Activated CD4-positive, alpha-beta memory T cell treated with anti-CD3 and anti-CD28 coated beads for 36 hours (primary cell): ENCODE results near the gene KIF2A. TPM values are rescaled to one million over a fixed set of nuclear protein-coding genes. Genes with fewer than 3 reads are reported as not detected.
A peak's percentile ranks its signal among the peaks of the same experiment; 100 is the strongest.
"Not testable (repeated sequence)": the region's sequence is repeated elsewhere in the genome, so short reads cannot be mapped to it uniquely, and the experiment has no call there.

Experiments used
- CTCF ChIA-PET: fragments of 350-600 bp; sonication (Branson Sonifier 250); formaldehyde crosslinking; loops from one replicate; lab custom pipeline; 2021; ENCODE audit warnings: antibody characterized with exemption, inconsistent platforms; lab: Charles Lee
- POLR2A ChIA-PET: fragments of 350-600 bp; sonication (Branson Sonifier 250); formaldehyde crosslinking; loops from one replicate; lab custom pipeline; 2021; ENCODE audit warnings: antibody characterized with exemption; lab: Charles Lee
- DNase-seq: peaks from one replicate; pipeline ENCODE4 v3.0.0-alpha.2; 2020
- H3K27ac Mint-ChIP-seq: one replicate; pipeline ENCODE4 v1.8.0; 2021; ENCODE audit warnings: mixed read lengths
- H3K27me3 Mint-ChIP-seq: one replicate; pipeline ENCODE4 v1.8.0; 2021; ENCODE audit warnings: mixed read lengths
- H3K36me3 Mint-ChIP-seq: one replicate; pipeline ENCODE4 v1.8.0; 2021; ENCODE audit warnings: mixed read lengths
- H3K4me1 Mint-ChIP-seq: one replicate; pipeline ENCODE4 v1.8.0; 2021; ENCODE audit warnings: low read depth, mixed read lengths
- H3K4me3 Mint-ChIP-seq: one replicate; pipeline ENCODE4 v1.8.0; 2021; ENCODE audit warnings: mild to moderate bottlenecking, mixed read lengths
- H3K9me3 Mint-ChIP-seq: one replicate; pipeline ENCODE4 v1.8.0; 2021; ENCODE audit warnings: mixed read lengths
- intact Hi-C: fragments of 100-400 bp; cut with micrococcal nuclease; formaldehyde crosslinking; loops from one replicate; pipeline ENCODE4 v1.15.1; 2023
- total RNA-seq, 2 experiments: library from RNA; stranded (reverse); gene quantifications; one replicate each; pipeline ENCODE4 v1.2.3, GENCODE V29; 2021

KIF2A gene
- total RNA-seq, 2 experiments from 2014 or later: 209 TPM

- not testable (repeated sequence) for H3K36me3 Mint-ChIP-seq, H3K27me3 Mint-ChIP-seq, H3K9me3 Mint-ChIP-seq
- Mint-ChIP-seq H3K27ac (peak overlapping the region; percentile 60), H3K4me1 (peaks cover 77% of the 10 kb centered on the region), H3K4me3 (peak overlapping the region; percentile 37)
- CTCF ChIA-PET: interaction anchor here (0.9 to 2.5 kb wide), 3 partner anchors 14 to 28 kb away, joined by 3 to 11 read pairs (median 4); partner anchors contain the start of gene KIF2A
- intact Hi-C loops: loop anchor here (1.0 kb wide), 1 partner anchor 8 kb away; no protein-coding TSS in a partner anchor
- POLR2A ChIA-PET: interaction anchor here (0.6 to 1.1 kb wide), 3 partner anchors 8 to 122 kb away, joined by 3 to 4 read pairs (median 4); partner anchors contain the start of gene KIF2A
- DNase-seq: peak; percentile 80
Measured at GRCh38 chr5:62291829-62292228, 14.2 kb upstream of the KIF2A start.

GRCh38 chr5:62296998-62297397, 9.0 kb upstream of the KIF2A start:
- H3K27ac Mint-ChIP-seq: peak overlapping the region; percentile 79
- CTCF ChIA-PET: interaction anchor here (0.9 to 2.6 kb wide), 6 partner anchors 9 to 107 kb away, joined by 3 to 10 read pairs (median 5); partner anchors contain the start of genes DIMT1 and KIF2A
- DNase-seq: no peak
- H3K27me3 Mint-ChIP-seq: no peaks in the 10 kb centered on the region
- peaks cover 62% of the 10 kb centered on the region for H3K4me1 Mint-ChIP-seq
- peaks cover 8% of the 10 kb centered on the region for H3K36me3 Mint-ChIP-seq
- peaks cover 6% of the 10 kb centered on the region for H3K9me3 Mint-ChIP-seq
- intact Hi-C loops: no loop called here
- peak overlapping the region; percentile 18 for H3K4me3 Mint-ChIP-seq
- POLR2A ChIA-PET: interaction anchor here (0.5 to 2.3 kb wide), 4 partner anchors 9 to 55 kb away, joined by 3 to 10 read pairs (median 6); partner anchors contain the start of gene KIF2A

- Mint-ChIP-seq H3K4me3 (no peak overlapping the region), H3K9me3 (peaks cover 3% of the 10 kb centered on the region), H3K36me3 (no peaks in the 10 kb centered on the region), H3K27ac (no peak overlapping the region), H3K4me1 (peaks cover 57% of the 10 kb centered on the region), H3K27me3 (no peaks in the 10 kb centered on the region)
- intact Hi-C loops: no loop called here
- POLR2A ChIA-PET: interaction anchor here (1.3 to 2.3 kb wide), 3 partner anchors 8 to 12 kb away, joined by 5 to 10 read pairs (median 8); partner anchors contain the start of gene KIF2A
- CTCF ChIA-PET: interaction anchor here (1.1 to 1.3 kb wide), 3 partner anchors 12 to 73 kb away, joined by 3 to 5 read pairs (median 5); no protein-coding TSS in a partner anchor
- no peak for DNase-seq
Measured at GRCh38 chr5:62298118-62298517, 7.9 kb upstream of the KIF2A start.

- DNase-seq: no peak
- ChIA-PET POLR2A (no interaction called here), CTCF (interaction anchor here (1.4 kb wide), 2 partner anchors 14 to 74 kb away, joined by 3 read pairs; no protein-coding TSS in a partner anchor)
- intact Hi-C loops: no loop called here
- Mint-ChIP-seq H3K9me3 (no peaks in the 10 kb centered on the region), H3K36me3 (no peaks in the 10 kb centered on the region), H3K4me3 (peak overlapping the region; percentile 36), H3K27ac (peak overlapping the region; percentile 90), H3K4me1 (peaks cover 54% of the 10 kb centered on the region), H3K27me3 (no peaks in the 10 kb centered on the region)
Measured at GRCh38 chr5:62299101-62299500, 6.9 kb upstream of the KIF2A start.

- Mint-ChIP-seq H3K9me3 (no peaks in the 10 kb centered on the region), H3K4me3 (peak overlapping the region; percentile 3), H3K4me1 (peaks cover 55% of the 10 kb centered on the region), H3K36me3 (no peaks in the 10 kb centered on the region), H3K27ac (peak overlapping the region; percentile 90), H3K27me3 (no peaks in the 10 kb centered on the region)
- ChIA-PET POLR2A (interaction anchor here (1.0 kb wide), 1 partner anchor 8 kb away, joined by 4 read pairs; no protein-coding TSS in a partner anchor), CTCF (interaction anchor here (1.4 kb wide), 2 partner anchors 14 to 75 kb away, joined by 3 read pairs; no protein-coding TSS in a partner anchor)
- intact Hi-C loops: no loop called here
- DNase-seq: no peak
Measured at GRCh38 chr5:62299600-62299999, 6.4 kb upstream of the KIF2A start.

GRCh38 chr5:62305358-62305714, 670 bp upstream of the KIF2A start:
- CTCF ChIA-PET: interaction anchor here (0.6 to 2.1 kb wide), 8 partner anchors 9 to 142 kb away, joined by 3 to 12 read pairs (median 8); partner anchors contain the start of gene DIMT1
- intact Hi-C loops: loop anchor here (1.0 to 5.0 kb wide), 2 partner anchors 20 to 973 kb away; partner anchors contain the start of gene ZSWIM6
- no peaks in the 10 kb centered on the region for H3K9me3 Mint-ChIP-seq
- H3K27me3 Mint-ChIP-seq: no peaks in the 10 kb centered on the region
- H3K4me3 Mint-ChIP-seq: peak overlapping the region; percentile 98
- H3K27ac Mint-ChIP-seq: peak overlapping the region; percentile 98
- H3K4me1 Mint-ChIP-seq: peaks cover 43% of the 10 kb centered on the region
- DNase-seq: no peak
- POLR2A ChIA-PET: interaction anchor here (1.0 to 2.1 kb wide), 13 partner anchors 8 to 108 kb away, joined by 3 to 38 read pairs (median 4); partner anchors contain the start of gene DIMT1
- H3K36me3 Mint-ChIP-seq: peaks cover 27% of the 10 kb centered on the region

- no peaks in the 10 kb centered on the region for H3K27me3 Mint-ChIP-seq
- H3K36me3 Mint-ChIP-seq: peaks cover 34% of the 10 kb centered on the region
- ChIA-PET POLR2A (interaction anchor here (0.7 to 2.1 kb wide), 16 partner anchors 9 to 107 kb away, joined by 3 to 38 read pairs (median 4); partner anchors contain the start of gene DIMT1), CTCF (interaction anchor here (0.8 to 2.1 kb wide), 11 partner anchors 9 to 99 kb away, joined by 3 to 12 read pairs (median 5); partner anchors contain the start of gene DIMT1)
- H3K27ac Mint-ChIP-seq: peak overlapping the region; percentile 98
- H3K9me3 Mint-ChIP-seq: no peaks in the 10 kb centered on the region
- intact Hi-C loops: loop anchor here (1.0 to 5.0 kb wide), 6 partner anchors 22 to 974 kb away; partner anchors contain the start of genes DIMT1, IPO11 and ZSWIM6
- no peak for DNase-seq
- peak overlapping the region; percentile 98 for H3K4me3 Mint-ChIP-seq
- peaks cover 54% of the 10 kb centered on the region for H3K4me1 Mint-ChIP-seq
Measured at GRCh38 chr5:62306323-62306895, 403 bp downstream of the KIF2A start.

- intact Hi-C loops: loop anchor here (1.0 to 5.0 kb wide), 8 partner anchors 22 to 975 kb away; partner anchors contain the start of genes DIMT1, IPO11 and ZSWIM6
- no peaks in the 10 kb centered on the region for H3K9me3 Mint-ChIP-seq
- DNase-seq: peak; percentile 78
- H3K4me1 Mint-ChIP-seq: peaks cover 61% of the 10 kb centered on the region
- ChIA-PET CTCF (interaction anchor here (0.7 to 2.4 kb wide), 7 partner anchors 10 to 82 kb away, joined by 3 to 16 read pairs (median 4); no protein-coding TSS in a partner anchor), POLR2A (interaction anchor here (0.6 to 3.4 kb wide), 5 partner anchors 10 to 51 kb away, joined by 3 to 20 read pairs (median 5); no protein-coding TSS in a partner anchor)
- H3K27ac Mint-ChIP-seq: peak overlapping the region; percentile 98
- H3K27me3 Mint-ChIP-seq: no peaks in the 10 kb centered on the region
- H3K36me3 Mint-ChIP-seq: peaks cover 35% of the 10 kb centered on the region
- peak overlapping the region; percentile 98 for H3K4me3 Mint-ChIP-seq
Measured at GRCh38 chr5:62306896-62307689, 1.1 kb downstream of the KIF2A start.

- peak overlapping the region; percentile 98 for H3K4me3 Mint-ChIP-seq
- ChIA-PET POLR2A (interaction anchor here (0.6 to 3.4 kb wide), 6 partner anchors 11 to 104 kb away, joined by 3 to 20 read pairs (median 4); partner anchors contain the start of genes DIMT1 and IPO11), CTCF (interaction anchor here (0.8 to 2.4 kb wide), 6 partner anchors 8 to 84 kb away, joined by 3 to 16 read pairs (median 4); no protein-coding TSS in a partner anchor)
- no peaks in the 10 kb centered on the region for H3K27me3 Mint-ChIP-seq
- intact Hi-C loops: loop anchor here (2.0 to 5.0 kb wide), 2 partner anchors 86 to 976 kb away; partner anchors contain the start of gene ZSWIM6
- no peaks in the 10 kb centered on the region for H3K9me3 Mint-ChIP-seq
- peak overlapping the region; percentile 98 for H3K27ac Mint-ChIP-seq
- H3K36me3 Mint-ChIP-seq: peaks cover 37% of the 10 kb centered on the region
- H3K4me1 Mint-ChIP-seq: peaks cover 64% of the 10 kb centered on the region
- DNase-seq: no peak
Measured at GRCh38 chr5:62308439-62308838, 2.4 kb downstream of the KIF2A start.

GRCh38 chr5:62309107-62309506, 3.1 kb downstream of the KIF2A start:
- H3K4me1 Mint-ChIP-seq: peaks cover 66% of the 10 kb centered on the region
- ChIA-PET CTCF (interaction anchor here (0.8 to 2.4 kb wide), 7 partner anchors 10 to 86 kb away, joined by 3 to 16 read pairs (median 4); no protein-coding TSS in a partner anchor), POLR2A (interaction anchor here (0.9 to 3.4 kb wide), 4 partner anchors 22 to 103 kb away, joined by 3 to 20 read pairs (median 8); partner anchors contain the start of gene IPO11)
- no peaks in the 10 kb centered on the region for H3K27me3 Mint-ChIP-seq
- H3K9me3 Mint-ChIP-seq: no peaks in the 10 kb centered on the region
- peak overlapping the region; percentile 45 for H3K4me3 Mint-ChIP-seq
- H3K36me3 Mint-ChIP-seq: peaks cover 37% of the 10 kb centered on the region
- DNase-seq: no peak
- intact Hi-C loops: loop anchor here (2.0 to 5.0 kb wide), 2 partner anchors 86 to 977 kb away; partner anchors contain the start of gene ZSWIM6
- peak overlapping the region; percentile 53 for H3K27ac Mint-ChIP-seq
